Transverse colon (tissue), 4 donors: ENCODE measurements around the gene UBIAD1. TPM values are rescaled to one million over a fixed set of nuclear protein-coding genes. Genes with fewer than 3 reads are reported as not detected.

Source experiments
- DNase-seq: peaks from one replicate; pipeline ENCODE4 v3.0.0-alpha.2; 2019
- H3K27ac ChIP-seq, 4 donors: fragments of 200-600 bp; sonication (generic); 2 replicates each; pipeline ENCODE4 v1.5.1; 2016 to 2018; ENCODE audit warnings: inconsistent platforms in 4 of 4
- H3K27me3 ChIP-seq: fragments of 200-600 bp; sonication (generic); 2 replicates; pipeline ENCODE4 v1.5.1; 2017; ENCODE audit warnings: inconsistent platforms
- H3K36me3 ChIP-seq, 4 donors: fragments of 200-600 bp; sonication (generic); 2 replicates each; pipeline ENCODE4 v1.5.1; 2017 to 2019; ENCODE audit warnings: inconsistent platforms in 4 of 4
- H3K4me1 ChIP-seq, 4 donors: fragments of 200-600 bp; sonication (generic); 2 replicates each; pipeline ENCODE4 v1.5.1; 2017 to 2020; ENCODE audit warnings: inconsistent platforms in 4 of 4
- H3K4me3 ChIP-seq, 4 donors: fragments of 200-600 bp; sonication (generic); 1 replicate in 1 of 4; 2 replicates in 3 of 4; pipeline versions ENCODE4 v1.5.1 to v1.6.1; 2017 to 2019; ENCODE audit warnings: inconsistent platforms in 4 of 4
- H3K9me3 ChIP-seq, 2 donors: fragments of 200-600 bp; sonication (generic); 2 replicates each; pipeline ENCODE4 v1.5.1; 2017 to 2019; ENCODE audit warnings: inconsistent platforms in 2 of 2
- CTCF ChIP-seq, 5 experiments: fragments of 200-600 bp in 3 of 5; fragments of 450-650 bp in 2 of 5; sonication (generic) in 3 of 5; IDR thresholded peaks; 1 replicate in 2 of 5; 2 replicates in 3 of 5; pipeline ENCODE4 v1.5.1; 2016 to 2017; ENCODE audit warnings: antibody characterized with exemption in 5 of 5, inconsistent platforms in 3 of 5, mild to moderate bottlenecking in 2 of 5, moderate library complexity in 1 of 5
- EP300 ChIP-seq: sonication (generic); formaldehyde crosslinking; IDR thresholded peaks from one replicate; pipeline ENCODE4 v1.6.1; 2017; ENCODE audit warnings: antibody characterized with exemption, low read depth
- POLR2A ChIP-seq: fragments of 450-650 bp; IDR thresholded peaks from one replicate; pipeline ENCODE4 v1.6.1; 2016; ENCODE audit warnings: antibody characterized with exemption, mild to moderate bottlenecking, moderate library complexity
- POLR2AphosphoS5 ChIP-seq, 3 donors: sonication (generic); formaldehyde crosslinking; IDR thresholded peaks; one replicate each; pipeline ENCODE4 v1.6.1; 2016; ENCODE audit warnings: antibody characterized with exemption in 3 of 3
- WGBS, 2 donors: methylation state at CpG; one replicate each; pipeline ENCODE4 v1.1.5; 2018; ENCODE audit warnings: low coverage in 1 of 2; 5-methylcytosine and 5-hydroxymethylcytosine counted together
- in situ Hi-C, 4 donors: fragments of 200-750 bp; cut with MboI; loops; one replicate each; pipeline versions ENCODE4 v1.15.0 to v1.15.1; 2017; ENCODE audit warnings: low sequenced_read_pairs in 3 of 4, low pct_ligation_motif_present in 1 of 4, low pct_unique_long_range_greater_than_20kb in 1 of 4
- intact Hi-C: fragments of 100-400 bp; cut with DNase I; formaldehyde crosslinking; loops from one replicate; pipeline ENCODE4 v1.15.1; 2023; ENCODE audit warnings: low total_unique reads
- total RNA-seq, 4 donors: library from RNA; depleted of rRNA; stranded (reverse); fragments of >200 nt; gene quantifications; one replicate each; pipeline ENCODE4 v1.1.0, GENCODE V29; 2016

UBIAD1 gene
- total RNA-seq, 4 donors from 2014 or later, result 8.6 to 12.3 (median 10.8) TPM

- Histone ChIP-seq H3K4me3 (no peak overlapping the region), H3K36me3 (peaks cover 0 to 42% (median 16%) of the 10 kb centered on the region in 4 donors), H3K4me1 (no peaks in the 10 kb centered on the region), H3K9me3 (no peaks in the 10 kb centered on the region), H3K27ac (no peak overlapping the region), H3K27me3 (no peaks in the 10 kb centered on the region)
- TF ChIP-seq POLR2AphosphoS5 (IDR thresholded peaks at IDR 0.05) (no peak), EP300 (no peak), CTCF (IDR thresholded peaks at IDR 0.05) (no peak), POLR2A (no peak)
- DNase-seq, result no peak
- intact Hi-C loops, result no loop called here
- 89 to 100% methylated on average over 2 to 4 of the region's 4 CpGs for WGBS, 2 donors
- in situ Hi-C loops, result loop anchor here in 3 of 4 donors (10.0 to 25.0 kb wide), 2 partner anchors 389 to 397 kb away; no protein-coding TSS in a partner anchor
Measured at GRCh38 chr1:11248169-11248568, 24.8 kb upstream of the UBIAD1 start.

- intact Hi-C loops, result no loop called here
- Histone ChIP-seq H3K27ac (no peak overlapping the region), H3K9me3 (no peaks in the 10 kb centered on the region), H3K27me3 (no peaks in the 10 kb centered on the region), H3K36me3 (peaks cover 0 to 60% (median 27%) of the 10 kb centered on the region in 4 donors), H3K4me1 (no peaks in the 10 kb centered on the region), H3K4me3 (no peak overlapping the region)
- no peak for TF ChIP-seq POLR2A
- no peak for TF ChIP-seq CTCF (IDR thresholded peaks at IDR 0.05)
- no peak for TF ChIP-seq EP300
- no peak for TF ChIP-seq POLR2AphosphoS5 (IDR thresholded peaks at IDR 0.05)
- DNase-seq, result no peak
- WGBS, 2 donors, result 93 to 100% methylated on average over 2 to 8 of the region's 8 CpGs
- in situ Hi-C loops, result no loop called here
Measured at GRCh38 chr1:11252538-11252937, 20.5 kb upstream of the UBIAD1 start.

GRCh38 chr1:11253226-11253625 is 19.8 kb upstream of the UBIAD1 start:
- Histone ChIP-seq H3K4me3 (no peak overlapping the region), H3K9me3 (no peaks in the 10 kb centered on the region), H3K27me3 (no peaks in the 10 kb centered on the region), H3K36me3 (peaks cover 0 to 60% (median 28%) of the 10 kb centered on the region in 4 donors), H3K4me1 (no peaks in the 10 kb centered on the region), H3K27ac (no peak overlapping the region)
- in situ Hi-C loops (no loop called here), intact Hi-C loops (no loop called here)
- WGBS, 2 donors, result 80 to 83% methylated on average over 5 to 8 of the region's 8 CpGs
- no peak for DNase-seq
- TF ChIP-seq CTCF (IDR thresholded peaks at IDR 0.05), result no peak
- no peak for TF ChIP-seq EP300
- TF ChIP-seq POLR2A, result no peak
- no peak for TF ChIP-seq POLR2AphosphoS5 (IDR thresholded peaks at IDR 0.05)

- Histone ChIP-seq H3K27ac (no peak overlapping the region), H3K36me3 (peaks cover 0 to 70% (median 32%) of the 10 kb centered on the region in 4 donors), H3K4me3 (no peak overlapping the region), H3K4me1 (peaks cover 1 to 8% (median 4%) of the 10 kb centered on the region in 4 donors), H3K27me3 (no peaks in the 10 kb centered on the region), H3K9me3 (no peaks in the 10 kb centered on the region)
- intact Hi-C loops, result no loop called here
- no peak for DNase-seq
- in situ Hi-C loops, result no loop called here
- WGBS, 2 donors, result 88 to 100% methylated on average over 1 of the region's 1 CpG
- TF ChIP-seq EP300 (no peak), POLR2AphosphoS5 (IDR thresholded peaks at IDR 0.05) (no peak), POLR2A (no peak), CTCF (IDR thresholded peaks at IDR 0.05) (no peak)
Measured at GRCh38 chr1:11256299-11256698, 16.7 kb upstream of the UBIAD1 start.
